Measurements from ENCODE around the gene HPS5.

The HPS5 gene

DNA sequence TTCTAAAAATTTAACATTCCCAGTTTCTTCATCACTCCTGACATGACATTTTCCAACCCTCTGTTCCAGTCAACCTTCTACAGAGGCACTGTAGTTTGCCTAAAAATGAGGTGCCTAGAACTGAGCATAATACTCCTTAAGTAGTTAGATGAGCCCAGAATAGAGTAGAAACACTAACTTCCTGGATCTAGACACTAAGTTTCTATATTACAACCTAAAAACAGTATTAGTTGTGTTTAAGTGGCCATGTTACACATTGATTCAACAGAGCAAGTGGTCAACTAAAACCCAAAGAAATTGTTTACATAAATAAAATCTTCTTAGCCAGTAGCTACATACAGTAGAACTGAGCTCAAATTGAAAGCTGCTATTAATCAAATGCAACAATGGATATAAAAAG lies 1.3 kb downstream of the HPS5 start:
- no peak for DNase-seq

- DNase-seq: no peak
Observed at GRCh38 chr11:18319914-18320313, 2.0 kb downstream of the HPS5 start.

DNA sequence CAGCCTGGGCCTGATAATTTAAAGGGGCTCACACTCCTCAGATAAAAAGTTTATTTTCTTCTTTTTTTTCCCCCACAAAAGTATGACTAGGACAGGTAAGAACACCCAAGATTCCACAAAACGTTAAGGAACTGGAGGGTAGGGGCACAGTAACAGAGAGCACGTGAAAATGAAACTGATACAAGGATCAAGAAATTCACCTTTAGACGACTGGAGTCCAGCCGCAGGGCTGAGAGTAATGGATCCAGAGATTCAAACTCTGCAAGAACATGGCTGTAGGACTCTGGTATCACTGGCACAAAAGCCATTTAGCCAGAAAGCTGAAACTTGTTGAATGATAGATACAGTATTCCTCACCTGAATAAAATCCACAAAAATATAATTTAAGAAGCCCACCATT lies 4.4 kb downstream of the HPS5 start:
- DNase-seq: no peak

GRCh38 chr11:18315893-18316292 lies 6.0 kb downstream of the HPS5 start:
- no peak for DNase-seq

DNA sequence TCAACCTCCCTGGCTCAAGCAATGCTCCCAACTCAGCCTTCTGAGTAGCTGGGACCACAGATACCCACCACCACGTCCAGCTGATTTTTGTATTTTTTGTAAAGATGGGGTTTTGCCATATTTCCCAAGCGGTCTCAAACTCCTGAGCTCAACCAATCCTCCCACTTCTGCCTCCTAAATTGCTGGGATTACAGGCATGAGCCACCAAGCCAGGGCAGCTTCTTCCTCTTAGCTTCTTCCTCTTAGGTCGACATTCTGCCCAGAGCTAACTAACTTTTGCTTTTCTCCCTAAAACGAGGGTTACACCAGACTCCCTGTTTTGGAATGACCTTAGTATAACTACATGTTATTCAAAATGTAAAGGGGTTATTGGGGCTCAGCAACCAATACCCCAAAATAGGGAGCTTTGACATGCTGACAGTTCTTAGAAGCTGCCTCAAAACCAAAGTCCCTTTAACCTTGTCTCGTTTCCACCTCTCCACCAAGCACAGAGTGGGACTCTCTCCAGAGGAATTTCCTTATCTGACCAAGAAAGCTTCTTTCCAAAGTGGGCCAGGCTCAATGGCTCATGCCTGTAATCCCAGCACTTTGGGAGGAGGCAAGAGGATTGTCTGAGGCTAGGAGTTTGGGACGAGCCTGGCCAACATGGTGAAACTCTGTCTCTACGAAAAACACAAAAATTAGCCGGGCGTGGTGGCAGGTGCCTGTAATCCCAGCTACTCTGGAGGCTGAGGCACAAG lies 7.0 kb downstream of the HPS5 start:
- DNase-seq: no peak

DNA sequence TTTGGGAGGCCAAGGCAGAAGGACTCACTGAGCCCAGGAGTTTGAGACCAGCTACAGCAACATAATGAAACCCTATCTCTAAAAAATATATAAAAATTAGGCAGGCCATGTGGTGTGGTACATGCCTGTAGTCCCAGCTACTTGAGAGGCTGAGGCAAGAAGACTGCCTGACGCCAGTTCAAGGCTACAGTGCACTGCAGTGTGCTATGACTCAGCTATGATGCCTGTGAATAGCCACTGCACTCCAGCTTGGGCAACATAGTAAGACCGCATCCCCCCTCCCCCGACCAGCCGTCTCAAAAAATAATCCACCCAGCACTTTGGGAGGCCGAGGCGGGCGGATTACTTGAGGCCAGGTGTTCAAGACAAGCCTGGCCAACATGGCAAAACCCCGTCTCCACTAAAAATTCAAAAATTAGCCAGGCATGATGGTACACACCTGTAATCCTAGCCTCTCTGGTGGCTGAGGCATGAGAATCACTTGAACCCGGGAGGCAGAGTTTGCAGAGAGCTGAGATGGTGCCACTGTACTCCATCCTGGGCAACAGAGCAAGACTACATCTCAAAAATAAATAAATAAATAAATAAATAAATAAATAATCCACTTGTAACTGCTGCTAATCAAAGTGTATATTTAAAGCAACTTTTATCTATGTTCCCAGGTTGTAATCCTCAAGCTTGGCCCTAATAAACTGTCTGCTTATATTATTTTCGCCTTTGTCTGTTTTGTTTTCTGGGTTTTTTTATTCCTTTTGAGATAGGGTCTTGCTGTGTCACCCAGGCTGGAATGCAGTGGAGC lies 7.8 kb downstream of the HPS5 start:
- peak; percentile 56 for DNase-seq

GRCh38 chr11:18312663-18313420 lies 9.1 kb downstream of the HPS5 start:
- peak; percentile 38 for DNase-seq

GRCh38 chr11:18312012-18312411 lies 9.9 kb downstream of the HPS5 start:
- DNase-seq: no peak

GRCh38 chr11:18310800-18311340 lies 11.1 kb downstream of the HPS5 start:
- no peak for DNase-seq

GRCh38 chr11:18309691-18310090 lies 12.2 kb downstream of the HPS5 start:
- DNase-seq: no peak

DNA sequence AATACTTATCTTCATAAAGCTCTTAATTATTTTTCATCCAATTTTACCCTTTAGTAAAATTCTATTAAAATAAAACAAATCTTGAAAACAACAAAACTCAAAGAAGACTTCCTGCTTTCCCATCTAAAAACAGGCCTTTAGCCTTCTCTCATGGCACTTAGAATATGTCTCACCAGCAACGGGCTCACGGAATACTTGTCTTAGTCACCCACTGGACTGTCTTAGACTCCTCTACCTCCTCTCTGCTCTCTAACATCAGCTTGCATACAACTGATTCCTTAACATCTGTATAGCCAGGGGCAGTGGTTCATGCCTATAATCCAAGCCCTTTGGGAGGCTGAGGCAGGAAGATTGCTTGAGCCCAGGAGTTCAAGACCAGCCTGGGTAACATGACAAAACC lies 13.7 kb downstream of the HPS5 start:
- DNase-seq: no peak

- no peak for DNase-seq
Observed at GRCh38 chr11:18307461-18308139, 14.3 kb downstream of the HPS5 start.

DNA sequence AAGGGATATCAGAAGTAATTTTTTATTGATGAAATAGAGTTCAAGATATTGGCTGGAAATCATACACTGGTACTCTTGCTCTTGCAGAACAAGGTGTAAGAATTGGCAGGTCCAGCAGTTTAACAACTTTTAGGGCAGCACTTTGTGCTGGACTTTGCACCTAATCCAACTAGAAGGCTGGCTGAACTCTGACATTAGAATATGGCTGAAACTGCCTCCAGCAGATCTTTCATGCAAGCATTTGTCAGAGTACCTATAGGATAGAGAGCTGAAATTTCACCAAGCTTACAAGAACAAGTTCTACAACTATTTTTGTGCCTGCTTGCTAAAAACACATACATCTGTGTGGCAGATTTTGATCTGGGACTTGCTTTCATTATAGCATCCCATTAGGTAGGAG lies 17.2 kb downstream of the HPS5 start:
- no peak for DNase-seq

- no peak for DNase-seq
Observed at GRCh38 chr11:18299721-18300120, 22.2 kb downstream of the HPS5 start.

DNA sequence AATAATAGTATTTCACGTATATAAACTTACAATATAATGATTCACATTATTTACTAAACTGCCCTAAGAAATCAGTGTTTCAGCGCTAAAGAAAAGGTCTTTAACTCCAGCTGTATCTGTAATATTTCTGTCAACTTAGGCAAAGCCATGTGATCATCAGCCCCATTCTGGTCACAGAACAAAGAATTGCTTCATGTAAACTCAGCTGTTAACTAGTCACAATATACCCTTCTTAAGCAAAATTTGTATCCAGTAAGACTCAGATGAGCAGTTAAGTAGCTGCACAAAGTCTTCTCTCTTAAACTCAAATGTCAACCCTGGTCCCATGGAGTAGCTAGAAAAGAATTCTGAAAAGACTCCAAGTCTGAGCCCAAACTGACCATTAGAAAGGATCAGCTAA lies 26.6 kb downstream of the HPS5 start:
- DNase-seq: no peak

- DNase-seq: no peak
Observed at GRCh38 chr11:18294862-18295261, 27.1 kb downstream of the HPS5 start.

DNA sequence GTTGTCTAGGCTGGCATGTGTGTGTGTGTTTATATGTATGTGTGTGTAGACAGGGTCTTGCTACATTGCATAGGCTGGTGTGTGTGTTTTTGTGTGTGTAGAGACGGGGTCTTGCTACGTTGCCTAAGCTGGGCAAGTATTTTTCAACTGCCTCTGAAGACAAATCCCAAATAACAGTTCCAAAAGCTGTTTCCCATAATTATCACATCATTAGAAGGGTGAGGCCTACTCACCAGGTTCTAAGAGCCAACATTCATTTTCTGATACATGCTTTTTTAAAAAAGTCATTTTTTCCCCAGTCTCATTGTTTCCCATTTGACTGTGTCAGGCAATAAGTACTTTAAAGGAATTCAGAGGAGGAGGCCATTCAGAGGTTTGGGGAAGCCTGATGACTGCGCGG lies 33.0 kb downstream of the HPS5 start:
- no peak for DNase-seq

- DNase-seq: peak; percentile 10
Observed at GRCh38 chr11:18285841-18286240, 36.1 kb downstream of the HPS5 start.

- no peak for DNase-seq
Observed at GRCh38 chr11:18282626-18283025, 39.3 kb downstream of the HPS5 start.

DNA sequence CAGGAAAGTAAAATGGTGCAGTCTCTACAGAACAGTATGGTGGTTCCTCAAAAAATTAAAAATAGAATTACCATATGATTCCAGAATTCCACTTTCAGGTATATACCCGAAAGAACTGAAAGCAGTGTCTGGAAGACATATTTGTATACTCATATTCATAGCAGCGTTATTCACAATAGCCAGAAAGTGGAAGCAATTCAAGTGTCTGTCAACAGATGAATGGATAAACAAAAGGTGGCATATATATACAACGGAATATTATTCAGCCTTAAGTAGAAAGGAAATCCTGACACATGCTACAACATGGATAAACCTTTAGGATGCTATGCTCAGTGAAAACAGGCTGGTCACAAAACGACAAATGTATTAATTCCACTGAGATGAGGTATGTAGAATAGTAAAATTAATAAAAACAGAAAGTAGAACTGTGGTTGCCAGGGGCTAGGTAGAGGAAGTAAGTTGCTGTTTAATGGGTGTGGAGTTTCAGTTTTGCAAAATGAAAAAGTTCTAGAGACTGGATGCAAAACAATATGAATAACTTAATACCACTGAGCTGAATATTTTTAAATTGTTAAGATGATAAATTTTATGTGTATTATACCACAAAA lies 41.4 kb downstream of the HPS5 start:
- no peak for DNase-seq

GRCh38 chr11:18277565-18278271 lies 44.2 kb downstream of the HPS5 start:
- no peak for DNase-seq

DNA sequence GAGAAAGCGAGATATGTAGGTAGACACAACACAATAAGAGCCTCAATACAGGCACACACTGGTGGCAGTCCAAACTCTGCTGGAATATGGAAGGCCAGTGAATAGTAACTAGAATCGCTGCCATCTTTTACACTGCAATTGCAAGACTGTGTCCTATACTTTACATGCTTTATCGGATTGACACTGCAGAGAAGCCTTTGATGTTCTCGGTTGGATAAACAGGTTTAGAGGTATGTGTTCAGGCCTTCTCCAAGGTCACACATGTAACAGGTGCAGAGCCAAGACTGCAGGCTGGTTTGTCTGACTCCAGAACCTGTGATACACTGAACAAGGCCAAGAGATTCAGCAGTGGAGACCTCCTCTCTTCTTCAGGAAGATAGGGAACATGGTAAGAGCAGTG lies 50.7 kb downstream of the HPS5 start:
- no peak for DNase-seq
